Omental fat pad (tissue), 4 donors: ENCODE data around the gene NBR1. TPM values are rescaled to one million over a fixed set of nuclear protein-coding genes. Genes with fewer than 3 reads are reported as not detected.
"Not testable (repeated sequence)": the region's sequence is repeated elsewhere in the genome, so short reads cannot be mapped to it uniquely, and the experiment has no call there.

Experiments used
- ATAC-seq: fragments of 150-250 bp; one replicate; pipeline ENCODE4 v1.9.1; 2016; ENCODE audit warnings: mild to moderate bottlenecking, moderate library complexity; ENCODE audit not compliant: low FRiP score
- DNase-seq: peaks from one replicate; pipeline ENCODE4 v3.0.0-alpha.2; 2019; ENCODE audit warnings: low spot score
- total RNA-seq, 4 donors: library from RNA; depleted of rRNA; stranded (reverse); fragments of >200 nt; gene quantifications; one replicate each; pipeline ENCODE4 v1.1.0, GENCODE V29; 2016
- TF ChIP-seq, protein P1 (sequence below), 3 donors: fragments of 450-650 bp; IDR thresholded peaks; one replicate each; pipeline ENCODE4 v1.5.1; 2016 to 2017; ENCODE audit warnings: antibody characterized with exemption in 3 of 3, mild to moderate bottlenecking in 3 of 3, moderate library complexity in 2 of 3

NBR1 gene
- total RNA-seq, 4 donors from 2014 or later: 41.8 to 97.3 (median 75.3) TPM

DNA sequence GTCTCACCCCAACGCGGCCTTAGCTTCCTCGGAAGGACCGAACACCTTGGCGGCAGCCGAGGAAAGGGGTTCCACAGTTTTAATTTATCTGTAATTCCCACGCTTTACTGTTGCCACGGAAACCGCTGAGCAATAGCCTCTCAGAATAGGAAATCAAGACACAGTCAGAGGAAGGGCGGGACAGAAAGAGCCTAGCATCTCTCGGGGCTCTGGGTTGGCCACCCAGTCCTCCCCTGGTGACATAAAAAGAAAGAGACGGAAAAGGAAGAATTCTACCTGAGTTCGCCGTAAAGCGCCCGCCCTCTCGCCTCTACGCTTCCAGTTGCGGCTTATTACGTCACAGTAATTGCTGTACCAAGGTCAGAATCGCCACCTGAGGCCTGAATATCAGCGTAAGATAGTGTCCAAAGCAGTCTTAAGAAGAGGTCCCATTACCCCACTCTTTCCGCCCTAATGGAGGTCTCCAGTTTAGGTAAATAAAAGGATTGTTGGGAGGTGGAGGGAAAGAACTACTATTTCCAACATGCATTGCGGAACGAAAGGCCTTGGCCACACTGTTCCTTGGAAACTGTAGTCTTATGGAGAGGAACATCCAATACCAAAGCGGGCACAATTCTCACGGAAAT lies 761 bp upstream of the NBR1 start:
- ATAC-seq: peak; percentile 88
- TF ChIP-seq, protein P1, sequence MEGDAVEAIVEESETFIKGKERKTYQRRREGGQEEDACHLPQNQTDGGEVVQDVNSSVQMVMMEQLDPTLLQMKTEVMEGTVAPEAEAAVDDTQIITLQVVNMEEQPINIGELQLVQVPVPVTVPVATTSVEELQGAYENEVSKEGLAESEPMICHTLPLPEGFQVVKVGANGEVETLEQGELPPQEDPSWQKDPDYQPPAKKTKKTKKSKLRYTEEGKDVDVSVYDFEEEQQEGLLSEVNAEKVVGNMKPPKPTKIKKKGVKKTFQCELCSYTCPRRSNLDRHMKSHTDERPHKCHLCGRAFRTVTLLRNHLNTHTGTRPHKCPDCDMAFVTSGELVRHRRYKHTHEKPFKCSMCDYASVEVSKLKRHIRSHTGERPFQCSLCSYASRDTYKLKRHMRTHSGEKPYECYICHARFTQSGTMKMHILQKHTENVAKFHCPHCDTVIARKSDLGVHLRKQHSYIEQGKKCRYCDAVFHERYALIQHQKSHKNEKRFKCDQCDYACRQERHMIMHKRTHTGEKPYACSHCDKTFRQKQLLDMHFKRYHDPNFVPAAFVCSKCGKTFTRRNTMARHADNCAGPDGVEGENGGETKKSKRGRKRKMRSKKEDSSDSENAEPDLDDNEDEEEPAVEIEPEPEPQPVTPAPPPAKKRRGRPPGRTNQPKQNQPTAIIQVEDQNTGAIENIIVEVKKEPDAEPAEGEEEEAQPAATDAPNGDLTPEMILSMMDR (IDR thresholded peaks at IDR 0.05): no peak
- peak; percentile 61 for DNase-seq

DNA sequence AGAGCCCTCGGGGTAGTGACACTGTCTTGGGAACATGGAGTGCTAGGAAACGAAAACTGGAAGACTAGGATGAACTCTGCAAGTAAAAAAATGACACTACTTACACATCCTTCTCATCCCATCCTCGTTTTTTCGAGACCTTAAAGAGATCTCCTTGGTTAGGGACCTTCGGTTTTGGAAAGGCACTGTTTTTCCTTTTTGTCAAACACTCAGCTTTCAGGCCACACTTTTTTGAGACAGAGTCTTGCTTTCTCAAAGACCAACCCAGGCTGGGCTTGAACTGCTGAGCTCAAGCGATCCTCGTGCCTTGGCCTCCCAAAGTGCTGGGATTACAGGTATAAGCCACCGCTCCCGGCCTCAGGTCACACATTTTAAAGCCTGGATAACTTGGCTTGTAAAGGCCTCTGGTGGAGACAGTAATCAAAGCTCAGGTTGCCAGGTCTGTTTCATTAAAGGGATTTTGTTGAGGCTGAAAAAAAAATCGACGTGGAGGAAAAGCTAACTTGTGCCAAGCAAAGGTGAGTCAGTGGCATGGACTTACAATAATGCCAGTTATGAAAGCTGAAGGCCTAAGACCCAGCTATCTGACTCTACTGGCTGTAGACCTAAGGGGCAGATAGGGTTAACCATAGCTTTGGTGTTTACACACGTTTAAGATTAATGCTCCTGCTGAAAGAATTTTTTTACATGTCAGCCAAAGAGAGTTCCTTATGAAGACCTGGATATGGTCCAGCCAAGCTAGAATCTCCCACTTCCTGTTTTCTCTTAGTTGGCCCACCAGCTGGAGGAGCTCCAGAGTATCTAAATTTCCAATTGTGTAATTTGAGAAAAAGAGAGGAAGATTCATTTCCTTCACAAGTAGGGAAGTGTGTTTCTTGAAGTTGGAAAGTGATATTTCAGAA lies 823 bp downstream of the NBR1 start:
- DNase-seq: no peak
- ATAC-seq: peak; percentile 77

DNA sequence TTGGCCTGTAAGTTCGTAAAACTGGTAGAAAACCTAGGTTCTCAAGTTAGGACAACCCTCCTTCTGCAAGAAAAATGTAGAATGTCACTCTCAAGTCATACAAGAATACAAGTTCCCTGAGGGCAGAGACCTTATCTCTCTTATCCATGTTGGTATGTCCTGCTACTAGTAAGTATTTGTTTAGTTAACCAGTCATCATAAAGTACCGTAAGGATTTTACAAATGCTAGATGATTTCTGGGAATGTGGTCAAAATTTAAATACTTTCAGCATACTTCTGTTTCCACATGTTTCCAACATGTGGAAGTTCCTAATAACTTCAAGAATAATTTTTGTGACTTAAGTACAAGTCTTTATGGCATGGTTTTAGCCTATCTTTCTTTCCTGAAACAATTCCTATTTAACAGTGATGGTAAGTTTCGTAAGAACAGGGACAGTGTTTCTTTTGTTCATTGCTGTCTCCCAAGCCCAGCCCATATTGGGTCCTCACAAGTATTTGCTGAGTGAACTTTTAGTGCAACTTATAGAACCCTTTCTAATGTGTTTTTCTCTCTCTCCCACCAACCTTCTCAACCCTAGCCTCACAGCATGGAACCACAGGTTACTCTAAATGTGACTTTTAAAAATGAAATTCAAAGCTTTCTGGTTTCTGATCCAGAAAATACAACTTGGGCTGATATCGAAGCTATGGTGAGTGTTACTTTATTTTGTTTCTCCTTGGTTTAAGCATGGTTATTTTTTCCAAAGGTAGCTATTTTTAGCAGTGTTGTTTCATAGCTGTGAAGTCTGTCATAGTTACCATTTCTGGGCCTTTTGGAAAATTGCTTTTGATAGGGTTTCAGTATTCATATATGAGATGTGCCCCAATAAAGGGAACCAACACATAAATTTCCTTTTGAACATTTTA lies 4.5 kb downstream of the NBR1 start:
- TF ChIP-seq, protein P1 (IDR thresholded peaks at IDR 0.05): no peak
- no peak for ATAC-seq
- no peak for DNase-seq

More for the DNA sequence above, 823 bp downstream of the NBR1 start:
- TF ChIP-seq, protein P1 (IDR thresholded peaks at IDR 0.05): no peak

DNA sequence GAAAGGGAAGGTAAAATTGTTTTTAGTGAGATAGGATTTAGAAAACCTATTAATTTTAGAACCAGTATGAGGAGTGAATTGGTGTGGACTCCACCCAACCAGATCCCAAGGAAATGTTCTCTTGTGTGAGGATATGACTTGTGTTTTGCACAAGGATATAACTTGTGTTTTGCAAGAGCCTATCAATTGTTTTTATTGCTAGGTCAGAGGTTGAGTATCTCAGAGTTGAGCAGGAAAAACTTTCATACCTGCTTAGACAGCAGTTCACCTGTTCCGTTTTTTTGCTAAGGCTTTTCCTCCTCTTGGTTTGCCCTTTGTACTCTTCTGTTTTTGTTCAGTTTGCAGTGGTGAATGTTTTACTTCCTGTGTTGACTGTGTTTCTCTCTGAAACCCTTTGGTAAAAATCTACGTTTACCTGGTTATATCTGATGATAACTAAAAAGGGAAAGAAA lies 5.1 kb downstream of the NBR1 start:
- DNase-seq (no peak), ATAC-seq (no peak)
- TF ChIP-seq, protein P1 (IDR thresholded peaks at IDR 0.05): no peak

DNA sequence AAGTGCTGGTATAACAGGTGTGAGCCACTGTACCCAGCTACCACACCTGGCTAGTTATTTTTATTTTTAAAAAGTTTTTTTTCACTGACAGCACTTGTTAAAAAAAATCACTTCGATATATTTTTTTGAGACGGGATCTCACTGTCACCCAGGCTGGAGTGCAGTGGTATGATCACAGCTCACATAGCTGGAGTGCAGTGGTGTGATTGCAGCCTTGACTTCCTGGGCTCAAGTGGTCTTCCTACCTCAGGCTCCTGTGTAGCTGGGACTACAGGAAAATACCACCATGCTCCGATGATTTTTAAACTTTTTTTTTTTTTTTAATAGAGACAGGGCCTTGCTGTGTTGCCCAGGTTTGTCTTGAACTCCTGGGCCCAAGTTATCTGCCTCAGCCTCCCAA lies 12.9 kb downstream of the NBR1 start:
- ATAC-seq (no peak), DNase-seq (no peak)
- TF ChIP-seq, protein P1 (IDR thresholded peaks at IDR 0.05): no peak

DNA sequence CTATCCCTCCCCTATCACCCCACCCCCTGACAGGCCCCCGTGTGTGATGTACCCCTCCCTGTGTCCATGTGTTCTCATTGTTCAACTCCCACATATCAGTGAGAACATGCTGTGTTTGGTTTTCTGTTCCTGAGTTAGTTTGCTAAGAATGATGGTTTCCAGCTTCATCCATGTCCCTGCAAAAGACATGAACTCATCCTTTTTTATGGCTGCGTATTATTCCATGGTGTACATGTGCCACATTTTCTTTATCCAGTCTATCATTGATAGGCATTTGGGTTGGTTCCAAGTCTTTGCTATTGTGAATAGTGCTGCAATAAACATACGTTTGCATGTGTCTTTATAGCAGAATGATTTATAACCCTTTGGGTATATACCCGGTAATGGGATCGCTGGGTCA lies 15.6 kb downstream of the NBR1 start:
- not testable (repeated sequence) for ATAC-seq, DNase-seq

DNA sequence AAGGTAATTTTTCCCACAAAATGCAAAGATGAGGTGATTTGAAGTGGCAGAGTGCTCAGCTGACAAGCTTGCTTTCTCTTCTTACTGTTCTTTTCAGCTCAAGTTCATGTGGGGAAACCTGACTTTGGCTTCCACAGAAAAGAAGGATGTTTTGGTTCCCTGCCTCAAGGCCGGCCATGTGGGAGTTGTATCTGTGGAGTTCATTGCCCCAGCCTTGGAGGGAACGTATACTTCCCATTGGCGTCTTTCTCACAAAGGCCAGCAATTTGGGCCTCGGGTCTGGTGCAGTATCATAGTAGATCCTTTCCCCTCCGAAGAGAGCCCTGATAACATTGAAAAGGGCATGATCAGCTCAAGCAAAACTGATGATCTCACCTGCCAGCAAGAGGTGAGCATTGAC lies 22.2 kb downstream of the NBR1 start:
- DNase-seq (no peak), ATAC-seq (no peak)
- TF ChIP-seq, protein P1 (IDR thresholded peaks at IDR 0.05): no peak
